Measurements from ENCODE around the gene RPGRIP1L. TPM values are rescaled to one million over a fixed set of nuclear protein-coding genes. Genes with fewer than 3 reads are reported as not detected.

RPGRIP1L gene
- total and polyA plus RNA-seq, 2 of the 8 experiments (the other 6 are each of a cell fraction or from before 2014, with no cell fraction given): 4.0 to 13.7 TPM

- Histone ChIP-seq H2BK15ac (ENCODE audit: low read length) (no peak overlapping the region), H2BK12ac (ENCODE audit: low read depth, low read length) (no peak overlapping the region), H2BK5ac (ENCODE audit: low read depth, low read length) (no peak overlapping the region), H3K14ac (ENCODE audit: insufficient read length) (no peak overlapping the region), H3K18ac (ENCODE audit: extremely low read depth, low read length) (no peak overlapping the region), H3K23ac (ENCODE audit: insufficient read length) (no peak overlapping the region), H4K91ac (replicated peaks; ENCODE audit: insufficient read length, low read length) (no peak overlapping the region), H3K79me2 (ENCODE audit: control insufficient read depth in 1 of 2, insufficient read depth in 2 of 2, low read length in 2 of 2) (peaks cover 0 to 37% of the 10 kb centered on the region in 2 experiments; a peak in 2 of 4 replicates), H4K5ac (ENCODE audit: insufficient read length, low read depth, low read length) (no peak overlapping the region), H3K4ac (replicated peaks; ENCODE audit: insufficient read length, low read depth, low read length) (no peak overlapping the region), H3K27ac (ENCODE audit: low read depth, low read length) (no peak overlapping the region), H3K36me3 (ENCODE audit: control insufficient read depth in 2 of 4, insufficient read depth in 4 of 4, low read length in 3 of 4) (no peaks in the 10 kb centered on the region), H3K79me1 (ENCODE audit: low read depth, low read length) (peaks cover 3% of the 10 kb centered on the region), H2AFZ (ENCODE audit: low read length) (no peak overlapping the region), H3K9me3 (ENCODE audit: insufficient read depth in 2 of 2, low read depth in 1 of 2, low read length in 1 of 2) (no peaks in the 10 kb centered on the region), H3K4me1 (replicated peaks in 1 of 4; ENCODE audit: control insufficient read depth in 3 of 4, insufficient read depth in 4 of 4, low read length in 3 of 4) (peaks cover 0 to 6% (median 0%) of the 10 kb centered on the region in 4 experiments; a peak in 1 of 7 replicates), H2BK120ac (replicated peaks; ENCODE audit: low read depth, low read length) (no peak overlapping the region), H3K9ac (replicated peaks in 1 of 4; ENCODE audit: extremely low read depth in 1 of 4, low read depth in 3 of 4, low read length in 3 of 4) (no peak overlapping the region), H4K20me1 (replicated peaks in 1 of 2; ENCODE audit: control insufficient read depth in 1 of 2, insufficient read depth in 2 of 2, low read length in 2 of 2) (peaks cover 0 to 3% of the 10 kb centered on the region in 2 experiments), H4K8ac (ENCODE audit: extremely low read depth, insufficient read depth, low read length) (no peak overlapping the region), H3K4me2 (ENCODE audit: insufficient read depth in 1 of 2, low read depth in 2 of 2, low read length in 2 of 2) (no peak overlapping the region), H3K23me2 (ENCODE audit: low read depth, low read length) (no peaks in the 10 kb centered on the region), H3K56ac (replicated peaks; ENCODE audit: insufficient read length, low read depth, low read length) (no peak overlapping the region), H3K4me3 (ENCODE audit: extremely low read depth in 1 of 4, insufficient read depth in 2 of 4, low read depth in 3 of 4, low read length in 4 of 4) (no peak overlapping the region), H3K27me3 (replicated peaks in 1 of 4; ENCODE audit: control insufficient read depth in 3 of 4, extremely low read depth in 1 of 4, insufficient read depth in 3 of 4, low read length in 3 of 4) (no peaks in the 10 kb centered on the region), H2BK20ac (ENCODE audit: low read length) (no peak overlapping the region), H2AK5ac (ENCODE audit: low read depth, low read length) (no peak overlapping the region)
- no peak for FAIRE-seq
- DNase-seq (ENCODE audit: low read depth in 1 of 2, low spot score in 2 of 2): no peak
- WGBS, 2 experiments (ENCODE audit: extremely low coverage in 1 of 2, insufficient coverage in 1 of 2, insufficient read length in 1 of 2, insufficient replicate concordance in 2 of 2, low coverage in 1 of 2, low lambda C conversion rate in 2 of 2, missing lambda C conversion rate in 1 of 2): 79% methylated on average over 3 of the region's 3 CpGs; no CpG with 5 or more reads in 1 of the 2 experiments
- TF ChIP-seq BACH1 (IDR thresholded peaks at IDR 0.05; ENCODE audit: low read length) (no peak), CHD2 (IDR thresholded peaks at IDR 0.05; ENCODE audit: low read length) (no peak), HDAC6 (IDR thresholded peaks at IDR 0.05; ENCODE audit: low read depth, low read length) (no peak), JUN (IDR thresholded peaks at IDR 0.05; ENCODE audit: low read depth, low read length) (no peak)
- POLR2A ChIA-PET (ENCODE audit: partially characterized antibody): no interaction called here
- CTCF ChIA-PET (ENCODE audit: partially characterized antibody): interaction anchor here (1.2 kb wide), 1 partner anchor 30 kb away, joined by 3 read pairs; no protein-coding TSS in a partner anchor
Observed at GRCh38 chr16:53713403-53714204, 9.9 kb upstream of the RPGRIP1L start.

All from H1 (cell line).